IMR-90 (cell line): ENCODE results near the gene CSNK1D. TPM values are rescaled to one million over a fixed set of nuclear protein-coding genes. Genes with fewer than 3 reads are reported as not detected.

Experiments used
- ATAC-seq: fragments of 200-7000 bp; cut with Tn5 transposase; 2 replicates; pipeline ENCODE4 v1.9.1; 2020; ENCODE audit warnings: low read depth, mild to moderate bottlenecking, moderate library complexity
- BruUV-seq: library from RNA; stranded (reverse); fragments of 400-500 nt; replicated peaks from 2 replicates; lab custom pipeline; 2021; lab: Mats Ljungman, UMichigan
- CTCF ChIA-PET: fragments of 300-600 bp; formaldehyde crosslinking; extraction: SDS; loops from one replicate; lab custom pipeline; 2021; ENCODE audit warnings: antibody characterized with exemption; lab: Yijun Ruan, JAX
- POLR2A ChIA-PET: fragments of 300-600 bp; sonication (Branson Sonifier 250); formaldehyde crosslinking; loops from one replicate; lab custom pipeline; 2022; ENCODE audit warnings: antibody characterized with exemption; ENCODE audit not compliant: unreplicated experiment; lab: Charles Lee
- DNase-seq: peaks from one replicate; pipeline ENCODE4 v3.0.0; 2013
- H2AFZ ChIP-seq: replicated peaks from 2 replicates; pipeline ENCODE3; 2013; ENCODE audit warnings: low read length, mild to moderate bottlenecking; ENCODE audit not compliant: poor library complexity
- H2AK5ac ChIP-seq: 2 replicates; pipeline ENCODE4 v1.6.1; 2013; ENCODE audit warnings: low read depth, low read length, inconsistent platforms
- H2AK9ac ChIP-seq: replicated peaks from 2 replicates; pipeline ENCODE3; 2013; ENCODE audit warnings: mild to moderate bottlenecking, low read depth, low read length, moderate library complexity; ENCODE audit not compliant: poor library complexity
- H2BK120ac ChIP-seq: 2 replicates; pipeline ENCODE4 v1.6.1; 2013; ENCODE audit warnings: low read depth, low read length, inconsistent platforms
- H2BK15ac ChIP-seq: 3 replicates; pipeline ENCODE4 v1.6.1; 2013; ENCODE audit warnings: low read depth, low read length, inconsistent platforms
- H2BK20ac ChIP-seq: 2 replicates; pipeline ENCODE4 v1.6.1; 2013; ENCODE audit warnings: low read depth, mild to moderate bottlenecking, inconsistent platforms, low read length, moderate library complexity
- H2BK5ac ChIP-seq: 2 replicates; pipeline ENCODE4 v1.6.1; 2013; ENCODE audit warnings: mild to moderate bottlenecking, low read depth, low read length, inconsistent platforms; ENCODE audit not compliant: poor library complexity, severe bottlenecking
- H3K14ac ChIP-seq: replicated peaks from 2 replicates; pipeline ENCODE4 v1.6.1; 2013; ENCODE audit warnings: low read depth, low read length, inconsistent platforms
- H3K18ac ChIP-seq: 2 replicates; pipeline ENCODE4 v1.6.1; 2013; ENCODE audit warnings: low read depth, low read length, control low read depth
- H3K23ac ChIP-seq: 2 replicates; pipeline ENCODE4 v1.6.1; 2013; ENCODE audit warnings: low read depth, low read length, inconsistent platforms
- H3K27ac ChIP-seq: 2 replicates; pipeline ENCODE4 v1.5.1; 2013; ENCODE audit warnings: mild to moderate bottlenecking, control low read depth, low read length; ENCODE audit not compliant: insufficient read depth
- H3K27me3 ChIP-seq: 2 replicates; pipeline ENCODE4 v1.6.1; 2013; ENCODE audit warnings: low read length; ENCODE audit not compliant: control insufficient read depth, insufficient read depth
- H3K36me3 ChIP-seq: 2 replicates; pipeline ENCODE4 v1.6.1; 2013; ENCODE audit warnings: low read length, mixed read lengths; ENCODE audit not compliant: control insufficient read depth, insufficient read depth
- H3K4ac ChIP-seq: 2 replicates; pipeline ENCODE4 v1.6.1; 2013; ENCODE audit warnings: low read depth, low read length, inconsistent platforms
- H3K4me1 ChIP-seq: 2 replicates; pipeline ENCODE4 v1.6.1; 2013; ENCODE audit warnings: low read length, mixed read lengths; ENCODE audit not compliant: control insufficient read depth, insufficient read depth
- H3K4me2 ChIP-seq: 2 replicates; pipeline ENCODE4 v1.6.1; 2013; ENCODE audit warnings: low read depth, mild to moderate bottlenecking, control low read depth, low read length, moderate library complexity
- H3K4me3 ChIP-seq: 2 replicates; pipeline ENCODE4 v1.5.1; 2013; ENCODE audit warnings: low read depth, mild to moderate bottlenecking, control low read depth, low read length, moderate library complexity; ENCODE audit not compliant: insufficient read depth
- H3K56ac ChIP-seq: 2 replicates; pipeline ENCODE4 v1.6.1; 2013; ENCODE audit warnings: low read length, inconsistent platforms; ENCODE audit not compliant: insufficient read depth; ENCODE audit errors: extremely low read depth
- H3K79me1 ChIP-seq, 2 experiments: 2 replicates each; pipeline ENCODE4 v1.6.1; 2013; ENCODE audit warnings: low read length in 2 of 2, inconsistent platforms in 1 of 2, low read depth in 1 of 2
- H3K9ac ChIP-seq: 2 replicates; pipeline ENCODE4 v1.6.1; 2013; ENCODE audit warnings: low read depth, low read length, control low read depth
- H3K9me1 ChIP-seq: 2 replicates; pipeline ENCODE4 v1.6.1; 2013; ENCODE audit warnings: low read length, inconsistent platforms; ENCODE audit not compliant: insufficient read depth
- H3K9me3 ChIP-seq: 2 replicates; pipeline ENCODE4 v1.6.1; 2013; ENCODE audit warnings: low read length; ENCODE audit not compliant: control insufficient read depth, insufficient read depth
- H4K20me1 ChIP-seq: 2 replicates; pipeline ENCODE4 v1.6.1; 2013; ENCODE audit warnings: low read length, inconsistent platforms; ENCODE audit not compliant: insufficient read depth
- H4K5ac ChIP-seq: 2 replicates; pipeline ENCODE4 v1.6.1; 2013; ENCODE audit warnings: mild to moderate bottlenecking, low read depth, low read length, control low read depth
- H4K8ac ChIP-seq, 2 experiments: 2 replicates each; pipeline ENCODE4 v1.6.1; 2013; ENCODE audit warnings: low read depth in 2 of 2, low read length in 2 of 2, control low read depth in 1 of 2, inconsistent platforms in 1 of 2
- H4K91ac ChIP-seq: 2 replicates; pipeline ENCODE4 v1.6.1; 2013; ENCODE audit warnings: low read depth, low read length, inconsistent platforms; ENCODE audit not compliant: insufficient read depth
- CEBPB ChIP-seq: IDR thresholded peaks from 2 replicates; pipeline ENCODE4 v1.6.1; 2012; ENCODE audit warnings: low read depth, low read length, improper control_type of control experiment
- SMC3 ChIP-seq: fragments of 150-350 bp; IDR thresholded peaks from 2 replicates; pipeline ENCODE4 v1.6.1; 2016; ENCODE audit warnings: low read depth, mild to moderate bottlenecking, antibody characterized with exemption, low read length, moderate library complexity
- WGBS, 2 experiments: methylation state at CpG; one replicate each; pipeline versions ENCODE4 v1.1.5 to v1.1.7; 2013; ENCODE audit warnings: missing lambda C conversion rate in 2 of 2; ENCODE audit not compliant: insufficient read length in 1 of 2; ENCODE audit errors: extremely low coverage in 2 of 2; 5-methylcytosine and 5-hydroxymethylcytosine counted together
- dilution Hi-C: fragments of 300-500 bp; cut with HindIII; formaldehyde crosslinking; loops from one replicate; pipeline ENCODE4 v1.14.3; 2018; ENCODE audit warnings: low sequenced_read_pairs; ENCODE audit not compliant: unreplicated experiment
- in situ Hi-C: fragments of 300-500 bp; cut with MboI; formaldehyde crosslinking; loops from 3 replicates; pipeline ENCODE4 v1.14.3; 2019; ENCODE audit warnings: low sequenced_read_pairs, inconsistent platforms, mixed read lengths
- intact Hi-C: fragments of 100-400 bp; cut with micrococcal nuclease; formaldehyde crosslinking; loops from 2 replicates; pipeline ENCODE4 v1.10.0; 2022
- polyA plus RNA-seq, 3 experiments: library from polyadenylated mRNA; depleted of rRNA; stranded (reverse); fragments of >200 nt; gene quantifications; 2 replicates each; pipeline ENCODE4 v1.2.3, GENCODE V29; 2012; ENCODE audit warnings: low replicate concordance in 1 of 3
- total RNA-seq: library from RNA; depleted of rRNA; stranded (reverse); fragments of >200 nt; gene quantifications from 2 replicates; pipeline ENCODE4 v1.2.3, GENCODE V29; 2012
- TF ChIP-seq, protein P1 (sequence below): fragments of 150-350 bp; IDR thresholded peaks from 2 replicates; pipeline ENCODE4 v1.6.1; 2016; ENCODE audit warnings: low read depth, mild to moderate bottlenecking, low read length, moderate library complexity, borderline replicate concordance

CSNK1D gene
- total and polyA plus RNA-seq, 2 of the 4 experiments (the other 2 are of a cell fraction) = 47.1 to 186 TPM

DNA sequence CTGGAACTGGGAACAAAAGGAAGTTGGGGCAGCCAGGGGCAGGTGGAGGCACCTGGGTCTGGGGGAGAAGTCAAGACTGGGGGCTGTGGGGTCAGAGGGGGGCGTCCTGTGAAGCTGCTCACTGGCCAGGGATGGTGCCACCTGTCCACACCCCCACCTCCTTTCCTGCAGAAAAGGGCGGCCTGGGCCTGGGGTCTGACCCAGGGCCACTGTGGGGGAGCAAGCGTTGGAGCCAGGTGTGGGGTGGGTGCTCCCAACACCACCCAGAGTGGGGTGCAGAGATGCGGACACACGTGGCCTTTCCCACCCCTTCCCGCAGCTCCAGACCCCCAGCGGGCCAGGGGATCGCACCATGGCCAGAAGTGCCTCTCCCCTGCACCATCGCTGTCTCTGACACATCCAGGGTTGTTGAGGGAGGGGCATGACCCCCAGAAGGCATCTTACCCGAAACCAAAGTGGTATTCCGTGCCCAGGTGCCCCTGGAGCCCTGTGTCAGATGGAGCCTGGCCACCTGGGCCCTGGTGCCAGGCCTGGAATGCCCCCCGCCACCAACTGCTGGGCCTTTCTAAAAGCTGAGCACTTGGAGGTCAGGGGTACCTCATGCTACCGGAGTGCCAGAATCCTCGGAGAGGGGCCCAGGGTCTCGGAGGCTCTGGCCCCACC is 47.2 kb downstream of the CSNK1D start:
- no TSS peak for BruUV-seq

More for the DNA sequence above, 47.2 kb downstream of the CSNK1D start:
- no peak overlapping the region for H3K14ac ChIP-seq
- dilution Hi-C loops = no loop called here
- no peaks in the 10 kb centered on the region for H3K9me1 ChIP-seq
- H3K4ac ChIP-seq = no peak overlapping the region; the same call in 1 of the 2 replicates
- peaks cover 7% of the 10 kb centered on the region for H3K4me1 ChIP-seq
- H2BK15ac ChIP-seq = no peak overlapping the region
- H4K5ac ChIP-seq = no peak overlapping the region
- H3K23ac ChIP-seq = no peak overlapping the region
- in situ Hi-C loops = no loop called here
- peak overlapping the region; percentile 76 for H2AK9ac ChIP-seq
- H3K9me3 ChIP-seq = no peaks in the 10 kb centered on the region
- peak overlapping the region; percentile 64 for H2AK5ac ChIP-seq
- DNase-seq (no peak), ATAC-seq (no peak)
- WGBS, 2 experiments = 87% methylated on average over 6 of the region's 15 CpGs; no CpG with 5 or more reads in 1 of the 2 experiments
- no peak overlapping the region for H3K27ac ChIP-seq
- no peak overlapping the region for H4K91ac ChIP-seq
- ChIA-PET CTCF (interaction anchor here (0.9 kb wide), 1 partner anchor 20 kb away, joined by 3 read pairs; no protein-coding TSS in a partner anchor), POLR2A (no interaction called here)
- no peaks in the 10 kb centered on the region for H3K36me3 ChIP-seq
- TF ChIP-seq SMC3 (no peak), CEBPB (no peak)
- TF ChIP-seq, protein P1, sequence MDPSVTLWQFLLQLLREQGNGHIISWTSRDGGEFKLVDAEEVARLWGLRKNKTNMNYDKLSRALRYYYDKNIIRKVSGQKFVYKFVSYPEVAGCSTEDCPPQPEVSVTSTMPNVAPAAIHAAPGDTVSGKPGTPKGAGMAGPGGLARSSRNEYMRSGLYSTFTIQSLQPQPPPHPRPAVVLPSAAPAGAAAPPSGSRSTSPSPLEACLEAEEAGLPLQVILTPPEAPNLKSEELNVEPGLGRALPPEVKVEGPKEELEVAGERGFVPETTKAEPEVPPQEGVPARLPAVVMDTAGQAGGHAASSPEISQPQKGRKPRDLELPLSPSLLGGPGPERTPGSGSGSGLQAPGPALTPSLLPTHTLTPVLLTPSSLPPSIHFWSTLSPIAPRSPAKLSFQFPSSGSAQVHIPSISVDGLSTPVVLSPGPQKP = no peak
- intact Hi-C loops = no loop called here
- no peak overlapping the region for H3K4me2 ChIP-seq
- H4K20me1 ChIP-seq = peaks cover 24% of the 10 kb centered on the region
- H2BK20ac ChIP-seq = no peak overlapping the region
- H3K27me3 ChIP-seq = no peaks in the 10 kb centered on the region
- H3K18ac ChIP-seq = no peak overlapping the region
- H3K56ac ChIP-seq = no peak overlapping the region
- H3K9ac ChIP-seq = no peak overlapping the region
- no peak overlapping the region for H3K4me3 ChIP-seq
- H2BK120ac ChIP-seq = no peak overlapping the region
- peaks cover 0 to 43% of the 10 kb centered on the region in 2 experiments; a peak in 3 of 4 replicates for H3K79me1 ChIP-seq
- H2AFZ ChIP-seq = no peak overlapping the region
- no peak overlapping the region for H4K8ac ChIP-seq
- no peak overlapping the region for H2BK5ac ChIP-seq
